H9 (cell line): ENCODE measurements around the gene LRRC14B. TPM values are rescaled to one million over a fixed set of nuclear protein-coding genes. Genes with fewer than 3 reads are reported as not detected.
A peak's percentile ranks its signal among the peaks of the same experiment; 100 is the strongest.

Experiments
- DNase-seq: peaks from one replicate; pipeline ENCODE4 v3.0.0-alpha.2; 2017
- H2AFZ ChIP-seq: one replicate; pipeline ENCODE4 v1.6.1; 2013; ENCODE audit warnings: mild to moderate bottlenecking, low read length, control low read depth, moderate library complexity
- H2AK5ac ChIP-seq: 2 replicates; pipeline ENCODE4 v1.6.1; 2013; ENCODE audit warnings: low read length, control low read depth, mixed read lengths; ENCODE audit not compliant: insufficient read length
- H2BK120ac ChIP-seq: one replicate; pipeline ENCODE4 v1.6.1; 2013; ENCODE audit warnings: low read depth, mild to moderate bottlenecking, low read length, control low read depth, inconsistent platforms; ENCODE audit not compliant: poor library complexity, severe bottlenecking
- H2BK12ac ChIP-seq: 2 replicates; pipeline ENCODE4 v1.6.1; 2013; ENCODE audit warnings: low read length, control low read depth, mixed read lengths, low read depth; ENCODE audit not compliant: insufficient read length
- H2BK15ac ChIP-seq: 2 replicates; pipeline ENCODE4 v1.6.1; 2013; ENCODE audit warnings: low read depth, low read length, control low read depth
- H2BK20ac ChIP-seq: one replicate; pipeline ENCODE4 v1.6.1; 2013; ENCODE audit warnings: low read depth, mild to moderate bottlenecking, low read length, control low read depth, inconsistent platforms; ENCODE audit not compliant: poor library complexity, severe bottlenecking
- H2BK5ac ChIP-seq: 2 replicates; pipeline ENCODE4 v1.6.1; 2013; ENCODE audit warnings: low read length, control low read depth, mixed read lengths; ENCODE audit not compliant: insufficient read length
- H3K14ac ChIP-seq: 2 replicates; pipeline ENCODE4 v1.6.1; 2013; ENCODE audit warnings: low read length, control low read depth; ENCODE audit not compliant: insufficient read depth
- H3K18ac ChIP-seq: 2 replicates; pipeline ENCODE4 v1.6.1; 2013; ENCODE audit warnings: low read depth, mild to moderate bottlenecking, mixed read lengths, low read length, control low read depth; ENCODE audit not compliant: insufficient read length
- H3K23ac ChIP-seq: 2 replicates; pipeline ENCODE4 v1.6.1; 2013; ENCODE audit warnings: low read length, control low read depth, mixed read lengths, low read depth; ENCODE audit not compliant: insufficient read length
- H3K23me2 ChIP-seq: 2 replicates; pipeline ENCODE4 v1.6.1; 2013; ENCODE audit warnings: low read depth, mild to moderate bottlenecking, mixed read lengths, low read length, control low read depth; ENCODE audit not compliant: insufficient read length, poor library complexity, severe bottlenecking
- H3K27ac ChIP-seq: 2 replicates; pipeline ENCODE4 v1.5.1; 2013; ENCODE audit warnings: low read length, control low read depth, mixed read lengths, low read depth; ENCODE audit not compliant: insufficient read length
- H3K27me3 ChIP-seq: 2 replicates; pipeline ENCODE4 v1.6.1; 2013; ENCODE audit warnings: low read length, control low read depth, inconsistent platforms; ENCODE audit not compliant: insufficient read depth
- H3K4ac ChIP-seq: 2 replicates; pipeline ENCODE4 v1.6.1; 2013; ENCODE audit warnings: low read depth, mild to moderate bottlenecking, control low read depth, inconsistent platforms, low read length, moderate library complexity
- H3K4me1 ChIP-seq: 2 replicates; pipeline ENCODE4 v1.6.1; 2013; ENCODE audit warnings: low read length, control low read depth, inconsistent platforms; ENCODE audit not compliant: insufficient read depth
- H3K4me2 ChIP-seq: 2 replicates; pipeline ENCODE4 v1.6.1; 2013; ENCODE audit warnings: low read length, control low read depth, mixed read lengths; ENCODE audit not compliant: insufficient read length, insufficient read depth
- H3K56ac ChIP-seq: 2 replicates; pipeline ENCODE4 v1.6.1; 2013; ENCODE audit warnings: low read depth, mild to moderate bottlenecking, mixed read lengths, low read length, control low read depth; ENCODE audit not compliant: insufficient read length
- H3K79me1 ChIP-seq: 2 replicates; pipeline ENCODE4 v1.6.1; 2013; ENCODE audit warnings: low read depth, mild to moderate bottlenecking, moderate library complexity, low read length, control low read depth, inconsistent platforms; ENCODE audit not compliant: insufficient read depth, poor library complexity, severe bottlenecking
- H3K79me2 ChIP-seq: 2 replicates; pipeline ENCODE4 v1.6.1; 2013; ENCODE audit warnings: low read length, control low read depth, inconsistent platforms; ENCODE audit not compliant: insufficient read depth
- H3K9ac ChIP-seq: 2 replicates; pipeline ENCODE4 v1.6.1; 2013; ENCODE audit warnings: low read length, control low read depth, mixed read lengths; ENCODE audit not compliant: insufficient read length; ENCODE audit errors: extremely low read depth
- H3K9me3 ChIP-seq: one replicate; pipeline ENCODE4 v1.6.1; 2013; ENCODE audit warnings: low read depth, low read length, inconsistent platforms; ENCODE audit not compliant: control insufficient read depth
- H3T11ph ChIP-seq: one replicate; pipeline ENCODE4 v1.6.1; 2013; ENCODE audit warnings: mild to moderate bottlenecking, low read length, control low read depth, inconsistent platforms
- H4K20me1 ChIP-seq: one replicate; pipeline ENCODE4 v1.6.1; 2013; ENCODE audit not compliant: control insufficient read depth, insufficient read length, insufficient read depth
- H4K5ac ChIP-seq: 2 replicates; pipeline ENCODE4 v1.6.1; 2013; ENCODE audit warnings: low read depth, mild to moderate bottlenecking, mixed read lengths, low read length, control low read depth; ENCODE audit not compliant: insufficient read length
- H4K8ac ChIP-seq: replicated peaks from 2 replicates; pipeline ENCODE4 v1.6.1; 2013; ENCODE audit warnings: low read length, control low read depth, mixed read lengths, low read depth; ENCODE audit not compliant: insufficient read length
- H4K91ac ChIP-seq: 2 replicates; pipeline ENCODE4 v1.6.1; 2013; ENCODE audit warnings: low read depth, mild to moderate bottlenecking, moderate library complexity, mixed read lengths, low read length, control low read depth; ENCODE audit not compliant: insufficient read length
- H3K27ac Mint-ChIP-seq, 3 experiments: 2 replicates in 2 of 3; 3 replicates in 1 of 3; pipeline ENCODE4 v1.8.0; 2020 to 2021; ENCODE audit warnings: mixed read lengths in 3 of 3, mild to moderate bottlenecking in 1 of 3, moderate library complexity in 1 of 3
- H3K27me3 Mint-ChIP-seq: 2 replicates; pipeline ENCODE4 v1.8.0; 2021; ENCODE audit warnings: low read depth, mild to moderate bottlenecking, moderate library complexity, mixed read lengths
- H3K36me3 Mint-ChIP-seq, 3 experiments: 2 replicates in 2 of 3; 3 replicates in 1 of 3; pipeline ENCODE4 v1.8.0; 2020 to 2021; ENCODE audit warnings: low read depth in 3 of 3, mixed read lengths in 3 of 3; ENCODE audit not compliant: insufficient read depth in 1 of 3
- H3K4me1 Mint-ChIP-seq, 2 experiments: 2 replicates each; pipeline ENCODE4 v1.8.0; 2020; ENCODE audit warnings: mixed read lengths in 2 of 2
- H3K4me3 Mint-ChIP-seq, 2 experiments: 2 replicates in 1 of 2; 3 replicates in 1 of 2; pipeline ENCODE4 v1.8.0; 2020 to 2021; ENCODE audit warnings: mild to moderate bottlenecking in 2 of 2, mixed read lengths in 2 of 2, moderate library complexity in 1 of 2
- H3K9me3 Mint-ChIP-seq, 2 experiments: 2 replicates in 1 of 2; 3 replicates in 1 of 2; pipeline ENCODE4 v1.8.0; 2020; ENCODE audit warnings: mild to moderate bottlenecking in 2 of 2, mixed read lengths in 2 of 2, moderate library complexity in 1 of 2
- CTCF ChIP-seq: fragments of 200-600 bp; sonication (generic); conservative IDR thresholded peaks from 3 replicates; pipeline ENCODE4 v1.8.0; 2021; ENCODE audit warnings: antibody characterized with exemption, mild to moderate bottlenecking
- WGBS: extraction: QIAGEN DNeasy Blood & Tissue Kit; methylation state at CpG from one replicate; pipeline ENCODE4 v1.1.7; 2013; ENCODE audit warnings: missing lambda C conversion rate, low lambda C conversion rate, mixed read lengths; ENCODE audit not compliant: insufficient read length; ENCODE audit errors: extremely low coverage; 5-methylcytosine and 5-hydroxymethylcytosine counted together
- total RNA-seq: library from RNA; stranded (reverse); gene quantifications from 2 replicates; pipeline ENCODE4 v1.2.1, GENCODE V29; 2021

The LRRC14B gene
- total RNA-seq, 1 experiment from 2014 or later: not detected

GRCh38 chr5:204966-205670 lies 13.8 kb downstream of the LRRC14B start:
- Histone ChIP-seq H4K91ac (no peak overlapping the region), H3K79me2 (peaks cover 6% of the 10 kb centered on the region), H2BK15ac (no peak overlapping the region), H3K4me2 (no peak overlapping the region), H3K4ac (no peak overlapping the region), H4K20me1 (no peaks in the 10 kb centered on the region), H3T11ph (no peak overlapping the region), H3K79me1 (peaks cover 15% of the 10 kb centered on the region), H2BK20ac (no peak overlapping the region), H3K56ac (no peak overlapping the region), H2BK5ac (no peak overlapping the region), H3K27me3 (no peaks in the 10 kb centered on the region), H3K23me2 (no peaks in the 10 kb centered on the region), H2AFZ (no peak overlapping the region), H2BK120ac (no peak overlapping the region), H3K14ac (no peak overlapping the region), H4K5ac (no peak overlapping the region), H3K23ac (no peak overlapping the region), H3K18ac (no peak overlapping the region), H3K4me1 (peaks cover 3% of the 10 kb centered on the region; the same call in 1 of the 2 replicates), H3K27ac (no peak overlapping the region), H2BK12ac (no peak overlapping the region), H2AK5ac (no peak overlapping the region), H4K8ac (no peak overlapping the region), H3K9ac (no peak overlapping the region), H3K9me3 (no peaks in the 10 kb centered on the region)
- H3K36me3 Mint-ChIP-seq: peaks cover 4 to 31% (median 27%) of the 10 kb centered on the region in 3 experiments; a peak in 6 of 7 replicates
- no peak overlapping the region for H3K4me3 Mint-ChIP-seq
- no peaks in the 10 kb centered on the region for H3K27me3 Mint-ChIP-seq
- peak overlapping the region in 1 of 3 experiments; percentile 57; a peak in 1 of 7 replicates for H3K27ac Mint-ChIP-seq
- no peak for DNase-seq
- peaks cover 16 to 26% of the 10 kb centered on the region in 2 experiments for H3K4me1 Mint-ChIP-seq
- TF ChIP-seq CTCF: no peak
- H3K9me3 Mint-ChIP-seq: no peaks in the 10 kb centered on the region
- WGBS: no CpG with 5 or more reads among the region's 30 CpGs
